Spleen (tissue), 7 donors: ENCODE results near the gene ECD.

Source experiments
- CTCF ChIP-seq, 11 experiments: fragments of 200-600 bp in 7 of 11; fragments of 450-650 bp in 4 of 11; sonication (generic) in 4 of 11; IDR thresholded peaks in 8 of 11; conservative IDR thresholded peaks in 3 of 11; 1 replicate in 7 of 11; 2 replicates in 4 of 11; pipeline versions ENCODE4 v1.4.0 to v1.8.0; 2016 to 2021; ENCODE audit warnings: antibody characterized with exemption in 11 of 11, inconsistent platforms in 4 of 11, mild to moderate bottlenecking in 1 of 11
- POLR2A ChIP-seq, 3 donors: fragments of 450-650 bp; IDR thresholded peaks; one replicate each; pipeline ENCODE4 v1.5.1; 2017; ENCODE audit warnings: antibody characterized with exemption in 3 of 3, mild to moderate bottlenecking in 1 of 3
- donor health status: DM: no; HTN: no; CAD: no; lungs with moderate emphysema.
- donor health status: DM: no; HTN: no; CAD: no.
- donor health status: DM: no; HTN: no; CAD: no.

- TF ChIP-seq CTCF (IDR thresholded peaks at IDR 0.05 in 8 of 11, conservative IDR thresholded peaks at IDR 0.05 in 3 of 11), result peak in 8 of 11 experiments; percentile 30 to 51 (median 42)
- TF ChIP-seq POLR2A (IDR thresholded peaks at IDR 0.05), result peak; percentile 80 to 86 (median 86)
Observed at GRCh38 chr10:73167783-73168464, at the start of gene ECD, which contains the start of gene FAM149B1.
